Right atrium auricular region (tissue), 2 donors: ENCODE data around the gene OR51V1. TPM values are rescaled to one million over a fixed set of nuclear protein-coding genes. Genes with fewer than 3 reads are reported as not detected.

Experiments used
- DNase-seq: peaks from one replicate; pipeline ENCODE4 v3.0.0-alpha.2; 2019; ENCODE audit warnings: low spot score
- H3K27ac ChIP-seq, 2 donors: fragments of 200-600 bp; sonication (generic); 1 replicate in 1 of 2; 2 replicates in 1 of 2; pipeline ENCODE4 v1.5.1; 2016 to 2019
- H3K27me3 ChIP-seq, 2 donors: fragments of 200-600 bp; sonication (generic); one replicate each; pipeline versions ENCODE4 v1.5.1 to v1.6.0; 2017 to 2019
- H3K36me3 ChIP-seq: fragments of 200-600 bp; sonication (generic); one replicate; pipeline ENCODE4 v1.5.1; 2016
- H3K4me1 ChIP-seq, 2 donors: fragments of 200-600 bp; sonication (generic); one replicate each; pipeline versions ENCODE4 v1.5.1 to v1.6.0; 2017 to 2019
- H3K4me3 ChIP-seq, 2 donors: fragments of 200-600 bp; sonication (generic); 1 replicate in 1 of 2; 2 replicates in 1 of 2; pipeline ENCODE4 v1.5.1; 2017 to 2019; ENCODE audit warnings: mild to moderate bottlenecking in 1 of 2, moderate library complexity in 1 of 2
- H3K9me3 ChIP-seq, 2 donors: fragments of 200-600 bp; sonication (generic); one replicate each; pipeline ENCODE4 v1.5.1; 2019
- total RNA-seq, 2 donors: library from RNA; depleted of rRNA; stranded (reverse); fragments of >200 nt; gene quantifications; one replicate each; pipeline ENCODE4 v1.1.0, GENCODE V29; 2016
- TF ChIP-seq, protein P1 (sequence below), 2 donors: fragments of 200-600 bp; sonication (generic); IDR thresholded peaks; one replicate each; pipeline ENCODE4 v1.5.1; 2019; ENCODE audit warnings: antibody characterized with exemption in 2 of 2

Gene OR51V1
- total RNA-seq, 2 donors from 2014 or later, result not detected

DNA sequence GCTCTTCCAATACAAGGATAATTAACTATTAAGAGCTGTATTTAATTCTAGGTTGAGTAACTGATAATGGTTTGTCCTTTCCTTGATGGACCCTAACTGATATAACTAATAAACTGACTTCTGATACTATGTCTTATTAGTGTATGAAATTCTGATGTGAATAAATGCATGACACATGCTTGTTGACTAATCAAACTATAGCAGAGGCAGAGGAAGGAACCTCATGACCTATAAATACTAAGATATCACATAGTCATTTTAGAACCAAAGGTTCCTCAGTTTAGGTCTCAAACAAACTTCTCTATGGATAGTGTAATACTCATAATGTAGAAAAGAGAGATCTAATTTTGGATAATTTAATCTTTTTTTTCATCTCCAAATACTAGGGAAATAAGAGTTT, 38.6 kb upstream of the OR51V1 start:
- no peaks in the 10 kb centered on the region for H3K4me1 ChIP-seq
- H3K27me3 ChIP-seq, result no peaks in the 10 kb centered on the region

DNA sequence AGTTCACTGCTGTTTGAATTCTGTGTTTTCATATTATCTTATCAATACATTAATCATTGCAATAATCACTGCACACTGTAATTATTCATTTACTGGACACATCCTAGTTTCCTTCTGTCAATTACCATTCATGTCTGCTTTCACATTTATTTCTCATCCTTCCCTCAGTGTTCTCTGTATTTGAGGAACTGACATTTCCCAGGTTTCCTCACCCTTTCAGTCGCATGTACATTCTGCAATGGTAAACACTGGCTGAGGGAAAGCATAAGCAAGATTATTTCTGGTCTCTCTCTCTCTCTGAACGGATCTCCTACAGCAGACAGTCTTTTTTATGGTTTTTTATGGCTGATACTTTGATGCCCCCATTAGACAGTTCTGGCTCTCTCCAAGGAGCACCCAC, 38.0 kb upstream of the OR51V1 start:
- no peak overlapping the region for H3K4me3 ChIP-seq
- H3K9me3 ChIP-seq, result no peaks in the 10 kb centered on the region
- no peak for DNase-seq
- H3K36me3 ChIP-seq, result no peaks in the 10 kb centered on the region
- TF ChIP-seq, protein P1, sequence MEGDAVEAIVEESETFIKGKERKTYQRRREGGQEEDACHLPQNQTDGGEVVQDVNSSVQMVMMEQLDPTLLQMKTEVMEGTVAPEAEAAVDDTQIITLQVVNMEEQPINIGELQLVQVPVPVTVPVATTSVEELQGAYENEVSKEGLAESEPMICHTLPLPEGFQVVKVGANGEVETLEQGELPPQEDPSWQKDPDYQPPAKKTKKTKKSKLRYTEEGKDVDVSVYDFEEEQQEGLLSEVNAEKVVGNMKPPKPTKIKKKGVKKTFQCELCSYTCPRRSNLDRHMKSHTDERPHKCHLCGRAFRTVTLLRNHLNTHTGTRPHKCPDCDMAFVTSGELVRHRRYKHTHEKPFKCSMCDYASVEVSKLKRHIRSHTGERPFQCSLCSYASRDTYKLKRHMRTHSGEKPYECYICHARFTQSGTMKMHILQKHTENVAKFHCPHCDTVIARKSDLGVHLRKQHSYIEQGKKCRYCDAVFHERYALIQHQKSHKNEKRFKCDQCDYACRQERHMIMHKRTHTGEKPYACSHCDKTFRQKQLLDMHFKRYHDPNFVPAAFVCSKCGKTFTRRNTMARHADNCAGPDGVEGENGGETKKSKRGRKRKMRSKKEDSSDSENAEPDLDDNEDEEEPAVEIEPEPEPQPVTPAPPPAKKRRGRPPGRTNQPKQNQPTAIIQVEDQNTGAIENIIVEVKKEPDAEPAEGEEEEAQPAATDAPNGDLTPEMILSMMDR (IDR thresholded peaks at IDR 0.05), result no peak
- no peak overlapping the region for H3K27ac ChIP-seq
- no peaks in the 10 kb centered on the region for H3K27me3 ChIP-seq
- H3K4me1 ChIP-seq, result no peaks in the 10 kb centered on the region

More for the DNA sequence above, 38.6 kb upstream of the OR51V1 start:
- Histone ChIP-seq H3K9me3 (no peaks in the 10 kb centered on the region), H3K27ac (no peak overlapping the region), H3K36me3 (no peaks in the 10 kb centered on the region), H3K4me3 (no peak overlapping the region)
- TF ChIP-seq, protein P1 (IDR thresholded peaks at IDR 0.05), result no peak
- no peak for DNase-seq

DNA sequence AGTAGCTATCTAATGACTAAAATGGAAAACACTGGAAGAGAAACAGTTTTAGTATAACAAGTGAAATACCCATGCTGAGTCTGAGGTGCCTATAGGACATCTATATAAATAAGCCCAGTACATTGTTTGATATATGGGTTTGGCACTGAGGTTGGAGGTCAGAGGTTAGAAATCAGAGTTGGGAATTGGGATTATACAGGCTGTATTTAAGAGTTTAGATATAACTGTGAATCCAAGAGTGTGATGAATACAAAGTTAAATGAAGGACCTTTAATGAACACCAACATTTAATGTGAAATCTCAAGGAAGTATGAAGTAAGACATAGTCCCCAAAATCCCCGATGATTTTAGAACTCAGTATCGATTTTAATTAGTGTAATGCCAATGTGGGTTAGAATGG, 36.9 kb upstream of the OR51V1 start:
- Histone ChIP-seq H3K4me1 (no peaks in the 10 kb centered on the region), H3K36me3 (no peaks in the 10 kb centered on the region), H3K27me3 (no peaks in the 10 kb centered on the region), H3K27ac (no peak overlapping the region), H3K9me3 (no peaks in the 10 kb centered on the region), H3K4me3 (no peak overlapping the region)
- no peak for DNase-seq
- TF ChIP-seq, protein P1 (IDR thresholded peaks at IDR 0.05), result no peak

DNA sequence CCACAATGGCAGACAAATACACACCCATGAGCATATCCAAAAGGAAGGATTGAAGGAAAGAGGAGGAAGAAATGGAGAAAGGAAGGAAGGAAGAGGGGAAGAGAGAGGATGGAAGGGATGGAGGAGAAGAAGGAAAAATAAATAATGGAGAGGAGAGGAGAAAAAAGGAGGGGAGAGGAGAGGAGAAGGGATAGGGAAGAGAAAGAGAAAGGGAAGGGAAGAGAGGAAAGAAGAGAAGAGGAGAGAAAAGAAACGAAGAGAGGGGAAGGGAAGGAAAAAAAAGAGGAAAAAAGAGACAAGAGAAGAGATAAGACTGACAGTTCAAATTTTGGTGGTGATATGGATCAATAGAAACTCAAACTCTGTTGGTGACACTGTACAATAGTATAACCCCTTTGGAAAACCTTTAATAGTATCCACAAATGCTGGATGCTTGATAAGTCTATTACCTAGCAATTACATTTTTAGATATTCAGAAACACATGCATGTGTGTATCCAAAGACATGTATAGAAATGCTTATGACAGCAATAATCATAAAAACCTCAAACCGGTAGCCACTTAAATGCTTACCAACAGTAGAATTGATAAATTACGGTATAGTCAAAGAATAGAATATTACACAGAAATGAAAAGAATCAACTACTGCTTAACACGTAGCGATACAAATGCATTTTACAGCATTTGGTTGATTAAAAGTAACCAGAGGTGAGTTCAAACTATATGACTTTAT, 35.0 kb upstream of the OR51V1 start:
- H3K36me3 ChIP-seq, result no peaks in the 10 kb centered on the region
- H3K4me3 ChIP-seq, result no peak overlapping the region
- no peak overlapping the region for H3K27ac ChIP-seq
- DNase-seq, result no peak
- no peaks in the 10 kb centered on the region for H3K4me1 ChIP-seq
- H3K27me3 ChIP-seq, result no peaks in the 10 kb centered on the region
- no peaks in the 10 kb centered on the region for H3K9me3 ChIP-seq
- TF ChIP-seq, protein P1 (IDR thresholded peaks at IDR 0.05), result no peak

DNA sequence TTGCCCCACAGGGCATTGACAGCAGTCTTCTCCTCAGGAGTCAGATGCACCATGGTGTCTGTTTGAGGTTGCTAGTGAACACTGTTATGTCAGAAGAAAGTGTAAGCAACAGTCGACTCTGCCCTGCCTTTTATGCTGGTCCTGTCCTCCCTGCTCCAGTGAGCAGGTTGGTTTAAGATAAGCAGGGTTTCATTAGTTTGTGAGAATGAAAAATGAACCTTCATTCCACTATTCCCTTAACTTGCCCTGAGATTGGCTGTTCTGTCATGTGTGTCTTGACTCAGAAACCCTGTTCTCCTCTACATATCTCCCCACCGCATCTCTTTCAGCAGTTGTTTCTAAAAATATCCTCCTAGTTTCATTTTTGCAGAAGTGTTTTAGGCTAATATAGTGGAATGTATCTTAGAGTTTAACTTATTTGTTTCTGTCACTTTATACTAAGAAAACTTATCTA, 33.9 kb upstream of the OR51V1 start, which contains the start of gene HBD:
Gene HBD, minus strand, starts transcription at position 103 of the 454 bp plus-strand sequence. Its CDS starts 50 bp downstream, at position 53.
- no peak for DNase-seq
- Histone ChIP-seq H3K36me3 (no peaks in the 10 kb centered on the region), H3K27ac (no peak within 1 kb of the TSS), H3K9me3 (no peaks in the 10 kb centered on the region), H3K4me3 (no peak within 1 kb of the TSS), H3K4me1 (no peaks in the 10 kb centered on the region), H3K27me3 (no peaks in the 10 kb centered on the region)
- TF ChIP-seq, protein P1 (IDR thresholded peaks at IDR 0.05), result no peak
